Natural killer cell (primary cell): ENCODE measurements around the gene PCSK4. TPM values are rescaled to one million over a fixed set of nuclear protein-coding genes. Genes with fewer than 3 reads are reported as not detected.
A peak's percentile ranks its signal among the peaks of the same experiment; 100 is the strongest.

Experiments
- ATAC-seq, 3 donors: fragments of 150-1000 bp in 2 of 3; fragments of 200-7000 bp in 1 of 3; cut with Tn5 transposase; 1 replicate in 1 of 3; 2 replicates in 2 of 3; pipeline ENCODE4 v1.10.0; 2021; ENCODE audit warnings: mild to moderate bottlenecking in 2 of 3, moderate library complexity in 2 of 3
- DNase-seq, 2 donors: peaks; one replicate each; pipeline versions ENCODE4 v3.0.0 to v3.0.0-alpha.2; 2013 to 2021; ENCODE audit warnings: mixed read lengths in 1 of 2
- H3K27ac ChIP-seq: one replicate; pipeline ENCODE4 v1.5.1; 2013; ENCODE audit warnings: mild to moderate bottlenecking, low read length
- H3K27me3 ChIP-seq: one replicate; pipeline ENCODE4 v1.6.1; 2013; ENCODE audit warnings: low read length; ENCODE audit not compliant: control insufficient read depth, insufficient read depth
- H3K36me3 ChIP-seq: one replicate; pipeline ENCODE4 v1.6.1; 2013; ENCODE audit warnings: low read length; ENCODE audit not compliant: control insufficient read depth, insufficient read depth
- H3K4me1 ChIP-seq: one replicate; pipeline ENCODE4 v1.6.1; 2013; ENCODE audit warnings: low read length; ENCODE audit not compliant: control insufficient read depth, insufficient read depth
- H3K4me3 ChIP-seq: one replicate; pipeline ENCODE4 v1.5.1; 2013; ENCODE audit warnings: low read length
- H3K9me3 ChIP-seq: one replicate; pipeline ENCODE4 v1.6.1; 2013; ENCODE audit warnings: low read length; ENCODE audit not compliant: control insufficient read depth, insufficient read depth
- H3K27ac Mint-ChIP-seq, 2 donors: one replicate each; pipeline ENCODE4 v1.8.0; 2022; ENCODE audit warnings: mild to moderate bottlenecking in 2 of 2, mixed read lengths in 2 of 2, moderate library complexity in 1 of 2
- H3K27me3 Mint-ChIP-seq, 2 donors: one replicate each; pipeline ENCODE4 v1.8.0; 2022; ENCODE audit warnings: low read depth in 2 of 2, mixed read lengths in 2 of 2
- H3K36me3 Mint-ChIP-seq: one replicate; pipeline ENCODE4 v1.8.0; 2022; ENCODE audit warnings: mixed read lengths
- H3K4me1 Mint-ChIP-seq, 2 donors: one replicate each; pipeline ENCODE4 v1.8.0; 2022; ENCODE audit warnings: mixed read lengths in 2 of 2
- H3K4me3 Mint-ChIP-seq: one replicate; pipeline ENCODE4 v1.8.0; 2022; ENCODE audit warnings: mild to moderate bottlenecking, moderate library complexity, mixed read lengths
- H3K9me3 Mint-ChIP-seq, 2 donors: one replicate each; pipeline ENCODE4 v1.8.0; 2022; ENCODE audit warnings: mixed read lengths in 2 of 2
- WGBS: methylation state at CpG from one replicate; pipeline ENCODE4 v1.1.7; 2013; ENCODE audit warnings: missing lambda C conversion rate; ENCODE audit not compliant: insufficient coverage; 5-methylcytosine and 5-hydroxymethylcytosine counted together
- intact Hi-C: fragments of 100-400 bp; cut with micrococcal nuclease; formaldehyde crosslinking; loops from one replicate; pipeline ENCODE4 v1.14.2; 2022
- total RNA-seq, 4 donors: library from RNA; stranded (reverse); fragments of 120-200 nt in 1 of 4; gene quantifications; one replicate each; pipeline versions ENCODE4 v1.2.3 to v1.2.4, GENCODE V29; 2013 to 2022
- TF ChIP-seq, protein P1 (sequence below): fragments of 200-600 bp; IDR thresholded peaks from one replicate; pipeline ENCODE4 v1.8.0; 2022; ENCODE audit warnings: antibody characterized with exemption

PCSK4 gene
- total RNA-seq, 3 donors from 2014 or later (not counting 1 experiment from before 2014, with no cell fraction given), result 4.1 to 6.0 (median 5.3) TPM

DNA sequence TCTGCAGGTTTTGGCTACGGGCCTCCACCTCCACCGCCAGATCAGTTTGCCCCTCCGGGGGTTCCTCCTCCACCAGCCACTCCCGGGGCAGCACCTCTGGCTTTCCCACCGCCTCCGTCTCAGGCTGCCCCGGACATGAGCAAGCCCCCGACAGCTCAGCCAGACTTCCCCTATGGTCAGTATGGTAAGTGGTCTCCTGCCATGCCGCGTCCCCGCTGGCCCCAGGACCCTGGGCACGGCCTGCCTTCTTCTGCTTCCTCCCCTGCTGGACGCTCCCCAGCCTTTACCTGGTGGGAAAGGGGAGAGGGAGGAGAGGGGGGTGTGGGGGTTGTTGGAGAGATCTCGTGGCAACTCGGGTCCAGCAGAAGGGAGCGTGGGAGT is 57.7 kb downstream of the PCSK4 start:
- Mint-ChIP-seq H3K4me1 (no peaks in the 10 kb centered on the region), H3K27me3 (no peaks in the 10 kb centered on the region), H3K4me3 (no peak overlapping the region), H3K36me3 (no peaks in the 10 kb centered on the region), H3K9me3 (no peaks in the 10 kb centered on the region), H3K27ac (peak overlapping the region in 1 of 2 donors; percentile 44)
- no peak for DNase-seq
- WGBS, result 97% methylated on average over 16 of the region's 16 CpGs
- Histone ChIP-seq H3K4me1 (peaks cover under 1% of the 10 kb centered on the region), H3K36me3 (peaks cover 57% of the 10 kb centered on the region), H3K27me3 (no peaks in the 10 kb centered on the region), H3K4me3 (no peak overlapping the region), H3K27ac (no peak overlapping the region), H3K9me3 (no peaks in the 10 kb centered on the region)
- ATAC-seq, result no peak
- intact Hi-C loops, result no loop called here
- TF ChIP-seq, protein P1, sequence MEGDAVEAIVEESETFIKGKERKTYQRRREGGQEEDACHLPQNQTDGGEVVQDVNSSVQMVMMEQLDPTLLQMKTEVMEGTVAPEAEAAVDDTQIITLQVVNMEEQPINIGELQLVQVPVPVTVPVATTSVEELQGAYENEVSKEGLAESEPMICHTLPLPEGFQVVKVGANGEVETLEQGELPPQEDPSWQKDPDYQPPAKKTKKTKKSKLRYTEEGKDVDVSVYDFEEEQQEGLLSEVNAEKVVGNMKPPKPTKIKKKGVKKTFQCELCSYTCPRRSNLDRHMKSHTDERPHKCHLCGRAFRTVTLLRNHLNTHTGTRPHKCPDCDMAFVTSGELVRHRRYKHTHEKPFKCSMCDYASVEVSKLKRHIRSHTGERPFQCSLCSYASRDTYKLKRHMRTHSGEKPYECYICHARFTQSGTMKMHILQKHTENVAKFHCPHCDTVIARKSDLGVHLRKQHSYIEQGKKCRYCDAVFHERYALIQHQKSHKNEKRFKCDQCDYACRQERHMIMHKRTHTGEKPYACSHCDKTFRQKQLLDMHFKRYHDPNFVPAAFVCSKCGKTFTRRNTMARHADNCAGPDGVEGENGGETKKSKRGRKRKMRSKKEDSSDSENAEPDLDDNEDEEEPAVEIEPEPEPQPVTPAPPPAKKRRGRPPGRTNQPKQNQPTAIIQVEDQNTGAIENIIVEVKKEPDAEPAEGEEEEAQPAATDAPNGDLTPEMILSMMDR, result no peak

- DNase-seq, result no peak
- no peak for ATAC-seq
- H3K27me3 Mint-ChIP-seq, result no peaks in the 10 kb centered on the region
- intact Hi-C loops, result no loop called here
- peak overlapping the region in 1 of 2 donors; percentile 44 for H3K27ac Mint-ChIP-seq
- Histone ChIP-seq H3K27me3 (no peaks in the 10 kb centered on the region), H3K4me3 (no peak overlapping the region), H3K36me3 (peaks cover 57% of the 10 kb centered on the region), H3K27ac (no peak overlapping the region), H3K4me1 (no peaks in the 10 kb centered on the region), H3K9me3 (no peaks in the 10 kb centered on the region)
- TF ChIP-seq, protein P1, result no peak
- WGBS, result 95% methylated on average over 24 of the region's 24 CpGs
- H3K36me3 Mint-ChIP-seq, result no peaks in the 10 kb centered on the region
- H3K4me1 Mint-ChIP-seq, result no peaks in the 10 kb centered on the region
- H3K9me3 Mint-ChIP-seq, result no peaks in the 10 kb centered on the region
- H3K4me3 Mint-ChIP-seq, result no peak overlapping the region
Observed at GRCh38 chr19:1431759-1432506, 58.2 kb downstream of the PCSK4 start.

Other genes starting within 250 kb of the PCSK4 start
- gene ATP5F1D, start 248.6 kb downstream of the PCSK4 start, total RNA-seq, result 100 to 1,000 TPM in 2 of 3 donors, 10 to 100 TPM in 1; 88.6 to 119 (median 104) TPM
- 100 to 1,000 TPM; 296 to 367 (median 314) TPM for gene MIDN, start 241.8 kb downstream of the PCSK4 start, total RNA-seq
- 100 to 1,000 TPM; 410 to 454 (median 440) TPM for gene CIRBP, start 221.0 kb downstream of the PCSK4 start, total RNA-seq
- gene FAM174C, start 214.8 kb downstream of the PCSK4 start, total RNA-seq, result 10 to 100 TPM; 26.6 to 33.4 (median 27.1) TPM
- not detected for gene EFNA2, start 204.5 kb downstream of the PCSK4 start, total RNA-seq
- 10 to 100 TPM; 60.8 to 67.9 (median 66.6) TPM for gene NDUFS7, start 106.4 kb downstream of the PCSK4 start, total RNA-seq
- gene GAMT, start 88.8 kb downstream of the PCSK4 start, total RNA-seq, result 1 to 10 TPM; 5.1 to 7.5 (median 7.1) TPM
- 100 to 1,000 TPM; 166 to 207 (median 170) TPM for gene DAZAP1, start 82.8 kb downstream of the PCSK4 start, total RNA-seq
- 100 to 1,000 TPM; 731 to 872 (median 837) TPM for gene RPS15, start 52.0 kb downstream of the PCSK4 start, total RNA-seq
- gene APC2, start 40.2 kb downstream of the PCSK4 start, total RNA-seq, result under 1 TPM; 0.14 to 0.58 (median 0.27) TPM
- 10 to 100 TPM; 30.2 to 42.2 (median 34.3) TPM for gene C19orf25, start 11.1 kb downstream of the PCSK4 start, total RNA-seq
- 1 to 10 TPM; 3.9 to 5.0 (median 4.3) TPM for gene REEP6, start 831 bp upstream of the PCSK4 start, total RNA-seq
- 1 to 10 TPM in 2 of 3 donors, under 1 TPM in 1; 0.70 to 2.5 (median 1.0) TPM for gene ADAMTSL5, start 22.7 kb upstream of the PCSK4 start, total RNA-seq
- gene PLK5, start 33.7 kb upstream of the PCSK4 start, total RNA-seq, result not detected
- 1 to 10 TPM; 4.2 to 6.9 (median 4.4) TPM for gene MEX3D, start 78.0 kb upstream of the PCSK4 start, total RNA-seq
- 10 to 100 TPM; 55.9 to 66.7 (median 59.0) TPM for gene MBD3, start 102.5 kb upstream of the PCSK4 start, total RNA-seq
- 100 to 1,000 TPM in 1 of 3 donors, 10 to 100 TPM in 2; 91.2 to 142 (median 99.1) TPM for gene UQCR11, start 115.1 kb upstream of the PCSK4 start, total RNA-seq
- gene TCF3, start 162.3 kb upstream of the PCSK4 start, total RNA-seq, result 10 to 100 TPM; 54.5 to 72.2 (median 64.3) TPM